Neural progenitor cell (in vitro differentiated cells): ENCODE data around the gene RALB. TPM values are rescaled to one million over a fixed set of nuclear protein-coding genes. Genes with fewer than 3 reads are reported as not detected.
A peak's percentile ranks its signal among the peaks of the same experiment; 100 is the strongest.

Experiments used
- DNase-seq: peaks from one replicate; pipeline ENCODE4 v3.0.0-alpha.2; 2016; ENCODE audit warnings: low spot score
- H2AFZ ChIP-seq: fragments of 200-600 bp; sonication (generic); replicated peaks from 2 replicates; pipeline ENCODE4 v1.6.1; 2016; ENCODE audit warnings: antibody characterized with exemption
- H3F3A ChIP-seq: fragments of 200-600 bp; sonication (generic); 2 replicates; pipeline ENCODE4 v1.6.1; 2016; ENCODE audit warnings: antibody characterized with exemption, low read depth
- H3K27ac ChIP-seq: fragments of 200-600 bp; sonication (generic); 2 replicates; pipeline ENCODE4 v1.5.1; 2016; ENCODE audit warnings: mild to moderate bottlenecking
- H3K27me3 ChIP-seq: fragments of 200-600 bp; sonication (generic); 2 replicates; pipeline ENCODE4 v1.6.1; 2016; ENCODE audit warnings: mild to moderate bottlenecking, moderate library complexity
- H3K36me3 ChIP-seq: fragments of 200-600 bp; sonication (generic); 2 replicates; pipeline ENCODE4 v1.5.1; 2016
- H3K4me1 ChIP-seq: fragments of 200-600 bp; sonication (generic); 2 replicates; pipeline ENCODE4 v1.6.1; 2016; ENCODE audit warnings: mixed run types
- H3K4me2 ChIP-seq: fragments of 200-600 bp; sonication (generic); 2 replicates; pipeline ENCODE4 v1.6.1; 2016
- H3K4me3 ChIP-seq: fragments of 200-600 bp; sonication (generic); 2 replicates; pipeline ENCODE4 v1.5.1; 2016
- H3K79me2 ChIP-seq: fragments of 200-600 bp; sonication (generic); 2 replicates; pipeline ENCODE4 v1.6.1; 2016; ENCODE audit warnings: low read depth
- H3K9ac ChIP-seq: fragments of 200-600 bp; sonication (generic); 2 replicates; pipeline ENCODE4 v1.6.1; 2016
- H3K9me3 ChIP-seq: fragments of 200-600 bp; sonication (generic); 2 replicates; pipeline ENCODE4 v1.5.1; 2016; ENCODE audit warnings: low read depth
- H4K20me1 ChIP-seq: fragments of 200-600 bp; sonication (generic); 2 replicates; pipeline ENCODE4 v1.6.1; 2016; ENCODE audit warnings: low read depth
- H3K27ac Mint-ChIP-seq: 3 replicates; pipeline ENCODE4 v1.8.0; 2021; ENCODE audit warnings: mixed read lengths
- H3K27me3 Mint-ChIP-seq: 2 replicates; pipeline ENCODE4 v1.8.0; 2022; ENCODE audit warnings: low read depth, mild to moderate bottlenecking, inconsistent platforms, moderate library complexity, mixed read lengths; ENCODE audit not compliant: insufficient read depth
- H3K36me3 Mint-ChIP-seq: 3 replicates; pipeline ENCODE4 v1.8.0; 2021; ENCODE audit warnings: mixed read lengths
- H3K4me1 Mint-ChIP-seq: 3 replicates; pipeline ENCODE4 v1.8.0; 2021; ENCODE audit warnings: mixed read lengths
- H3K4me3 Mint-ChIP-seq: 3 replicates; pipeline ENCODE4 v1.8.0; 2021; ENCODE audit warnings: mild to moderate bottlenecking, moderate library complexity, mixed read lengths
- H3K9me3 Mint-ChIP-seq: 3 replicates; pipeline ENCODE4 v1.8.0; 2020; ENCODE audit warnings: mixed read lengths
- EZH2 ChIP-seq: fragments of 200-600 bp; sonication (generic); IDR thresholded peaks from 2 replicates; pipeline ENCODE4 v1.6.1; 2017; ENCODE audit warnings: antibody characterized with exemption, mild to moderate bottlenecking, moderate library complexity
- EZH2phosphoT487 ChIP-seq: fragments of 200-600 bp; sonication (generic); IDR thresholded peaks from 2 replicates; pipeline ENCODE4 v1.6.1; 2017; ENCODE audit warnings: antibody characterized with exemption
- total RNA-seq: library from RNA; depleted of rRNA; stranded (reverse); fragments of >200 nt; gene quantifications from 2 replicates; pipeline ENCODE4 v1.2.3, GENCODE V29; 2015; ENCODE audit warnings: low replicate concordance
- TF ChIP-seq, protein P1 (sequence below): fragments of 200-600 bp; sonication (generic); IDR thresholded peaks from 2 replicates; pipeline ENCODE4 v1.5.1; 2017; ENCODE audit warnings: antibody characterized with exemption, mild to moderate bottlenecking

The RALB gene
- total RNA-seq, 1 donor from 2014 or later, result 79.8 TPM

DNA sequence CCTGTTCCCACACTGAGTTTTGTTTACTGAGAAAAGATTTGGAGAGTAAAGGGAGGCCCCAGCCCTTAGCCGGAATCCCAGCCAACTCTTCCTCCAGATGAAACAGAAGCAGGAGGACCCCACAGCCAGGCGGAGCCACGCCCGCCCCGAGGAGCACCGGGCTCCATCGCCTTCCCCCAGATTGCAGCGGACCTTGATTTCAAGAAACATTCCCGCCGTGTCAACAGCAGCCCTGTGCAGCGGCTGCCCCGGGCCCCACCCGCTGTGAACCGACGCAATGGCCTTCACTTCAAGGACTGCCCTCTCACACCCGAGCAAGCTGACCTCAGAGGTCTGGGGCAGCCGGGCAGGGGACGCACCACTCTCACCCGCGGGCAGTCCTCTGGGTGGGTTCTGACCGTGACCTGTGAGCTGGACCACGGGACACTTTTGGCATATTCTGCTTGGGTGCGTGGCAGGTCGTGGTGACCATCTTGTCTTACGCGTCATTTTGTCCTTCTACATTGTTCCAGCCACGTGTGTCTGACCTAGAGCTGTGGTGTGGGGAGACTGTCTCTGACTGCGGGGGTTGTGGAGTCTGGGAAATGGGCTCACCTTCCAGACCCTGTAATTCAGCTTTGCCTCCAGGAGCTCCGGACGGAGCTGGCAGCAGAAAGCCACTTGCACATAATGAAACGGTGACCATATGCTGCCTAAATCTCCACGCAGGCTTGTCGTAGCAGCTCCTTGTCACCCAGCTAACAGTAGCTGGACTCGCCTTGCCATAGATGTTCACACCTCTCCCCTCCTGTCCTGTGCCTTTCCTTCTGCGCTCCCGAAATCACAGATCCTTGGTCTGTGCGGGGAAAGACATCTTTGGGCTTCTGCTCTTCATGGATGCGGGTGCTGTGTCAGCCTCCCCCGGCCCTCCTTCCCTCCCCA is 61.3 kb downstream of the RALB start:
- H3K9ac ChIP-seq, result no peak overlapping the region

DNA sequence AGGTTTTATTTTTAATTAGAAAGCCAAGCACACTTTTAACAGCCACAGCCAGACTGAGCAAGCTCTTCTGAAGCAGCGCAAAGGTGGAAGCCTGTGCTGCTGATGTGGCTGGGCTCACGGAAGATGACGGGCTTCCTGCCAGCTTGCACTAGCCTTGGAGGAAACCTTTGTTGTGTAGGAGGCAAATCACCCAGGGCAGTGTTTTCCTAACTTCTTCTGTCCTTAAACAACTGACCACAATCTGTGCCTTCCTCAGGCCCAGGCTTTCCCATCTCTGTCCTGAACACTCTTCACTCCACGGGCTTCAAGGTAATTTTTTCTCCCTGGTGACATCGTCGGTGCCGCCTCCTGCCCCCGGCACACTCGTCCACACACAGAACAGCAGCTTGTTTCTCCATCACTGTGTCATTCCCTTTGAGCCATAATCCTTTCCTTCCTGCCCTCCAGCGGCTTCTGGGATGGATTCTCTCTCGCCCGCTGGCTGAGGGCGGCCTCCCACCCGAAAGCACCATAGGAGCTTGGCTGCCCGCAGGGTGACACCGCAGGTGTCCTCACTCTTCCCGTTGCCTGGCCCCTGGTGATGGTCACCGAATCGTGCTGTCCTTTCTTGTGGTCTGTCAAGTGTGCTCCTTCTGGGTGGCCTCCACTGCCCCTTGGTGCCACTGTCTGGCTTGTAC is 62.2 kb downstream of the RALB start:
- Histone ChIP-seq H3K79me2 (no peaks in the 10 kb centered on the region), H3F3A (peaks cover 3% of the 10 kb centered on the region), H3K4me2 (no peak overlapping the region), H3K9ac (no peak overlapping the region), H3K27me3 (peaks cover 43% of the 10 kb centered on the region), H3K4me1 (peaks cover 4% of the 10 kb centered on the region), H3K4me3 (no peak overlapping the region), H3K36me3 (no peaks in the 10 kb centered on the region), H2AFZ (no peak overlapping the region), H3K27ac (no peak overlapping the region), H3K9me3 (no peaks in the 10 kb centered on the region), H4K20me1 (no peaks in the 10 kb centered on the region)
- H3K27ac Mint-ChIP-seq, result no peak overlapping the region
- H3K9me3 Mint-ChIP-seq, result no peaks in the 10 kb centered on the region
- peak overlapping the region; percentile 24 for H3K4me3 Mint-ChIP-seq
- TF ChIP-seq, protein P1, sequence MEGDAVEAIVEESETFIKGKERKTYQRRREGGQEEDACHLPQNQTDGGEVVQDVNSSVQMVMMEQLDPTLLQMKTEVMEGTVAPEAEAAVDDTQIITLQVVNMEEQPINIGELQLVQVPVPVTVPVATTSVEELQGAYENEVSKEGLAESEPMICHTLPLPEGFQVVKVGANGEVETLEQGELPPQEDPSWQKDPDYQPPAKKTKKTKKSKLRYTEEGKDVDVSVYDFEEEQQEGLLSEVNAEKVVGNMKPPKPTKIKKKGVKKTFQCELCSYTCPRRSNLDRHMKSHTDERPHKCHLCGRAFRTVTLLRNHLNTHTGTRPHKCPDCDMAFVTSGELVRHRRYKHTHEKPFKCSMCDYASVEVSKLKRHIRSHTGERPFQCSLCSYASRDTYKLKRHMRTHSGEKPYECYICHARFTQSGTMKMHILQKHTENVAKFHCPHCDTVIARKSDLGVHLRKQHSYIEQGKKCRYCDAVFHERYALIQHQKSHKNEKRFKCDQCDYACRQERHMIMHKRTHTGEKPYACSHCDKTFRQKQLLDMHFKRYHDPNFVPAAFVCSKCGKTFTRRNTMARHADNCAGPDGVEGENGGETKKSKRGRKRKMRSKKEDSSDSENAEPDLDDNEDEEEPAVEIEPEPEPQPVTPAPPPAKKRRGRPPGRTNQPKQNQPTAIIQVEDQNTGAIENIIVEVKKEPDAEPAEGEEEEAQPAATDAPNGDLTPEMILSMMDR, result no peak
- TF ChIP-seq EZH2 (no peak), EZH2phosphoT487 (no peak)
- H3K4me1 Mint-ChIP-seq, result peaks cover 26% of the 10 kb centered on the region
- DNase-seq, result no peak
- no peaks in the 10 kb centered on the region for H3K36me3 Mint-ChIP-seq
- peaks cover 14% of the 10 kb centered on the region for H3K27me3 Mint-ChIP-seq

More for the DNA sequence above, 61.3 kb downstream of the RALB start:
- H3K4me2 ChIP-seq, result peak overlapping the region; percentile 64
- peak overlapping the region; percentile 57 for H3K4me3 Mint-ChIP-seq
- peaks cover 13% of the 10 kb centered on the region for H3K27me3 Mint-ChIP-seq
- H3K9me3 ChIP-seq, result no peaks in the 10 kb centered on the region
- no peaks in the 10 kb centered on the region for H3K79me2 ChIP-seq
- H3K4me1 Mint-ChIP-seq, result peaks cover 26% of the 10 kb centered on the region
- no peak overlapping the region for H2AFZ ChIP-seq
- no peak overlapping the region for H3K4me3 ChIP-seq
- H3K27me3 ChIP-seq, result peaks cover 43% of the 10 kb centered on the region
- H4K20me1 ChIP-seq, result no peaks in the 10 kb centered on the region
- H3K27ac Mint-ChIP-seq, result no peak overlapping the region
- H3K27ac ChIP-seq, result no peak overlapping the region
- H3K36me3 Mint-ChIP-seq, result no peaks in the 10 kb centered on the region
- DNase-seq, result no peak
- TF ChIP-seq EZH2phosphoT487 (no peak), EZH2 (no peak)
- TF ChIP-seq, protein P1, result no peak
- H3K4me1 ChIP-seq, result peaks cover 4% of the 10 kb centered on the region
- peaks cover 3% of the 10 kb centered on the region for H3F3A ChIP-seq
- H3K36me3 ChIP-seq, result no peaks in the 10 kb centered on the region
- H3K9me3 Mint-ChIP-seq, result no peaks in the 10 kb centered on the region

DNA sequence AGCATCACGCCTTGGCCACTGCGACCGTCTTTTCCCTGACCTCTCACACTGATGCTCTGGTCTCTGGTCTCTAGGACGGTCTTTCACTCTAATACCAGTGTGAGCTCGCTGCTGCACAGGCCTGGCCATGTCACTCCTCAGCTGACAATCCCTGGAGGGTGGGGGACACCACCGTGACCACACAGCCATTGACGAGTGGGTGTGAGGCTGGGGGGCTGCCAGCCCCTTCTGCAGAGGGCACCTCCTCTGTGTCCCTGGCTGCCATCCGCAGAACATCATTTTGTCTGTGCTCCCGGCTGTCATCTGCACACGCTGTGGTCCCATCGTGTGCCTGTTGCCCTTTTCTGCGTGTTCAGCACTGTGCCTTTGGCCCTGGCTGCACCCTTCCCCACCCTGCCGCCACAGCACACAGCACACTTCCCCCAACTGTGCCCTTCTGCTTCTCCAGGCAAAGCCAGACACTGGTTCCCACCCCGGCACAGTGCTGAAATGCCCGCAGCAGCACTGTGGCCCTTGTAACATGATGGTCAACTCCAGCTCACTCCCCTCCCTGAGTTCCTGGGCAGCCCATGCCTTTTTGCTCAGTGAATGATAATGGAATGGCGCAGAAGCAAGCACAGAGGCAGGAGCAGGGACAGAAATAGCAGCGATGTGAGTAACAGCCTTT is 62.8 kb downstream of the RALB start:
- H3K27me3 ChIP-seq, result peaks cover 43% of the 10 kb centered on the region
- no peak overlapping the region for H3K9ac ChIP-seq
- H3K4me3 ChIP-seq, result no peak overlapping the region
- H3K27ac ChIP-seq, result no peak overlapping the region
- peaks cover 26% of the 10 kb centered on the region for H3K4me1 Mint-ChIP-seq
- H3K36me3 Mint-ChIP-seq, result no peaks in the 10 kb centered on the region
- no peak overlapping the region for H2AFZ ChIP-seq
- no peaks in the 10 kb centered on the region for H4K20me1 ChIP-seq
- peaks cover 17% of the 10 kb centered on the region for H3K27me3 Mint-ChIP-seq
- H3K79me2 ChIP-seq, result no peaks in the 10 kb centered on the region
- no peak overlapping the region for H3K4me2 ChIP-seq
- H3K4me1 ChIP-seq, result no peaks in the 10 kb centered on the region
- H3F3A ChIP-seq, result peaks cover 3% of the 10 kb centered on the region
- no peaks in the 10 kb centered on the region for H3K9me3 Mint-ChIP-seq
- H3K36me3 ChIP-seq, result no peaks in the 10 kb centered on the region
- no peak for DNase-seq
- no peaks in the 10 kb centered on the region for H3K9me3 ChIP-seq
- H3K27ac Mint-ChIP-seq, result no peak overlapping the region
- H3K4me3 Mint-ChIP-seq, result no peak overlapping the region
- no peak for TF ChIP-seq EZH2phosphoT487
- TF ChIP-seq, protein P1, result no peak
